HepG2 (cell line): ENCODE measurements around the gene TFCP2L1. TPM values are rescaled to one million over a fixed set of nuclear protein-coding genes. Genes with fewer than 3 reads are reported as not detected.

Source experiments
- ATAC-seq: fragments of 200-7000 bp; cut with Tn5 transposase; 3 replicates; pipeline ENCODE4 v1.9.1; 2020; ENCODE audit warnings: mild to moderate bottlenecking, moderate library complexity
- BruUV-seq: library from RNA; stranded (reverse); fragments of 400-500 nt; replicated peaks from 2 replicates; lab custom pipeline; 2021; lab: Mats Ljungman, UMichigan
- CTCF ChIA-PET: fragments of 300-600 bp; formaldehyde crosslinking; extraction: SDS; loops from one replicate; lab custom pipeline; 2021; ENCODE audit warnings: low total read pairs, inconsistent platforms, low intra/inter-chr PET ratio; lab: Yijun Ruan, JAX
- POLR2A ChIA-PET: fragments of 350-600 bp; sonication (Branson Sonifier 250); formaldehyde crosslinking; loops from one replicate; lab custom pipeline; 2020; ENCODE audit warnings: antibody characterized with exemption, inconsistent platforms; lab: Yijun Ruan, JAX
- DNase-seq: peaks from one replicate; pipeline ENCODE4 v3.0.0-alpha.2; 2015; ENCODE audit warnings: low spot score
- FAIRE-seq: peaks from 3 replicates; lab custom pipeline; 2011; peaks lifted over from hg19 to GRCh38; lab: Jason Lieb, UNC
- H2AFZ ChIP-seq: one replicate; pipeline ENCODE4 v1.6.1; 2011; ENCODE audit warnings: low read length, inconsistent platforms
- H3K27ac ChIP-seq: fragments of 300-600 bp; 3 replicates; pipeline ENCODE4 v1.8.0; 2011; ENCODE audit warnings: mixed run types, mild to moderate bottlenecking, mixed read lengths, low read length, inconsistent platforms; ENCODE audit not compliant: insufficient read depth; ENCODE audit errors: extremely low read length
- H3K27me3 ChIP-seq, 2 experiments: fragments of 200-600 bp in 1 of 2; 2 replicates in 1 of 2; 3 replicates in 1 of 2; pipeline versions ENCODE4 v1.6.0 to v1.8.0; 2011; ENCODE audit warnings: low read length in 2 of 2, mild to moderate bottlenecking in 2 of 2, moderate library complexity in 2 of 2, inconsistent platforms in 1 of 2; ENCODE audit not compliant: insufficient read depth in 2 of 2, control insufficient read depth in 1 of 2
- H3K36me3 ChIP-seq, 2 experiments: fragments of 200-600 bp in 1 of 2; replicated peaks in 1 of 2; 2 replicates in 1 of 2; 3 replicates in 1 of 2; pipeline versions ENCODE4 v1.5.1 to v1.8.0; 2011; ENCODE audit warnings: low read length in 2 of 2, inconsistent platforms in 1 of 2; ENCODE audit not compliant: insufficient read depth in 2 of 2, control insufficient read depth in 1 of 2
- H3K4me1 ChIP-seq: 2 replicates; pipeline ENCODE4 v1.5.1; 2012; ENCODE audit warnings: low read length, inconsistent platforms; ENCODE audit not compliant: insufficient read depth
- H3K4me2 ChIP-seq: 2 replicates; pipeline ENCODE4 v1.6.0; 2011; ENCODE audit warnings: low read depth, low read length, inconsistent platforms
- H3K4me3 ChIP-seq, 3 experiments: fragments of 200-600 bp in 1 of 3; sonication (generic), shearing (Covaris generic) in 1 of 3; replicated peaks in 1 of 3; 2 replicates each; pipeline ENCODE4 v1.5.1; 2011 to 2016; ENCODE audit warnings: low read length in 3 of 3, inconsistent platforms in 2 of 3, low read depth in 2 of 3, mild to moderate bottlenecking in 2 of 3, control low read depth in 1 of 3, mixed read lengths in 1 of 3; ENCODE audit not compliant: insufficient read depth in 1 of 3
- H3K79me2 ChIP-seq: one replicate; pipeline ENCODE4 v1.6.1; 2011; ENCODE audit warnings: low read length, inconsistent platforms; ENCODE audit not compliant: insufficient read depth
- H3K9ac ChIP-seq: 2 replicates; pipeline ENCODE4 v1.6.0; 2011; ENCODE audit warnings: mild to moderate bottlenecking, low read depth, low read length, inconsistent platforms; ENCODE audit not compliant: insufficient read depth
- H3K9me3 ChIP-seq: 2 replicates; pipeline ENCODE4 v1.5.1; 2012; ENCODE audit warnings: mild to moderate bottlenecking, low read length
- H4K20me1 ChIP-seq: 2 replicates; pipeline ENCODE4 v1.6.0; 2011; ENCODE audit warnings: inconsistent platforms, mild to moderate bottlenecking, low read length, moderate library complexity; ENCODE audit not compliant: insufficient read depth
- FOSL1 ChIP-seq: sonication (generic); formaldehyde crosslinking; IDR thresholded peaks from 2 replicates; pipeline ENCODE4 v1.9.0; 2021; ENCODE audit warnings: missing genetic modification reagents, borderline replicate concordance
- GLI4 ChIP-seq: sonication (generic); formaldehyde crosslinking; IDR thresholded peaks from 2 replicates; pipeline ENCODE4 v1.5.1; 2020; ENCODE audit warnings: missing genetic modification reagents, mild to moderate bottlenecking, moderate library complexity, borderline replicate concordance
- HNRNPH1 ChIP-seq: fragments of 200-400 bp; formaldehyde crosslinking; optimal IDR thresholded peaks from 2 replicates; pipeline ENCODE3; 2017; ENCODE audit warnings: mild to moderate bottlenecking, low read depth, low read length
- JUN ChIP-seq: sonication (generic); formaldehyde crosslinking; IDR thresholded peaks from 2 replicates; pipeline ENCODE4 v1.4.0; 2020; ENCODE audit warnings: mild to moderate bottlenecking, missing genetic modification reagents
- KDM1A ChIP-seq: IDR thresholded peaks from 2 replicates; pipeline ENCODE4 v1.6.1; 2016; ENCODE audit warnings: missing compliant biosample characterization
- KLF15 ChIP-seq: sonication (generic); formaldehyde crosslinking; IDR thresholded peaks from 2 replicates; pipeline ENCODE4 v1.8.1; 2023; ENCODE audit warnings: borderline replicate concordance, mild to moderate bottlenecking, inconsistent platforms, missing genetic modification reagents, mixed read lengths
- MTA3 ChIP-seq: sonication (generic); formaldehyde crosslinking; IDR thresholded peaks from 2 replicates; pipeline ENCODE4 v1.4.0; 2020; ENCODE audit warnings: missing genetic modification reagents
- SP5 ChIP-seq: IDR thresholded peaks from 2 replicates; pipeline ENCODE4 v1.6.1; 2016; ENCODE audit warnings: low read depth, borderline replicate concordance
- ZFP62 ChIP-seq: sonication (generic); formaldehyde crosslinking; IDR thresholded peaks from 2 replicates; pipeline ENCODE4 v1.4.0; 2020; ENCODE audit warnings: missing genetic modification reagents
- ZNF678 ChIP-seq: sonication (generic); formaldehyde crosslinking; IDR thresholded peaks from 2 replicates; pipeline ENCODE4 v1.4.0; 2020; ENCODE audit warnings: mild to moderate bottlenecking, missing genetic modification reagents
- WGBS: methylation state at CpG from one replicate; pipeline ENCODE4 v1.1.6; 2017; ENCODE audit warnings: low lambda C conversion rate; 5-methylcytosine and 5-hydroxymethylcytosine counted together
- in situ Hi-C: cut with HindIII; loops from 2 replicates; pipeline ENCODE4 v1.10.0; 2017; ENCODE audit warnings: low pct_unique_long_range_greater_than_20kb; ENCODE audit not compliant: extremely low pct_ligation_motif_present
- intact Hi-C: fragments of 100-400 bp; cut with micrococcal nuclease; formaldehyde crosslinking; loops from one replicate; pipeline ENCODE4 v1.10.0; 2022; ENCODE audit not compliant: unreplicated experiment
- polyA plus RNA-seq, 8 experiments: library from polyadenylated mRNA; depleted of rRNA in 3 of 8; stranded (reverse) in 7 of 8; unstranded in 1 of 8; fragments of >200 nt; fragmentation: Illumina TruSeq in 4 of 8; extraction: Trizol in 4 of 8; gene quantifications; 2 replicates each; pipeline versions ENCODE4 v1.2.1 to v1.2.3, GENCODE V29; 2011 to 2016; ENCODE audit warnings: low read depth in 4 of 8, missing spikeins in 1 of 8, mixed read lengths in 1 of 8; ENCODE audit not compliant: insufficient read depth in 1 of 8
- total RNA-seq, 5 experiments: library from RNA; depleted of rRNA; stranded (reverse); fragments of >200 nt; fragmentation: Illumina TruSeq; extraction: Trizol; gene quantifications; 2 replicates each; pipeline ENCODE4 v1.2.3, GENCODE V29; 2016; ENCODE audit warnings: low read depth in 1 of 5
- TF ChIP-seq, protein P1 (sequence below): sonication (generic); formaldehyde crosslinking; IDR thresholded peaks from 2 replicates; pipeline ENCODE4 v1.4.0; 2020; ENCODE audit warnings: missing genetic modification reagents, borderline replicate concordance
- TF ChIP-seq, protein P2 (sequence below): sonication (generic); formaldehyde crosslinking; IDR thresholded peaks from 2 replicates; pipeline ENCODE4 v1.5.0; 2020; ENCODE audit warnings: missing genetic modification reagents
- TF ChIP-seq, protein P3 (sequence below): sonication (generic); formaldehyde crosslinking; IDR thresholded peaks from 2 replicates; pipeline ENCODE4 v1.4.0; 2020; ENCODE audit warnings: missing genetic modification reagents, mild to moderate bottlenecking, borderline replicate concordance
- TF ChIP-seq, protein P4 (sequence below): sonication (generic); formaldehyde crosslinking; IDR thresholded peaks from 2 replicates; pipeline ENCODE4 v1.8.1; 2022; ENCODE audit warnings: mild to moderate bottlenecking, missing genetic modification reagents
- TF ChIP-seq, protein P5 (sequence below): sonication (generic); formaldehyde crosslinking; IDR thresholded peaks from 2 replicates; pipeline ENCODE4 v1.8.0; 2022; ENCODE audit warnings: mild to moderate bottlenecking, missing genetic modification reagents, moderate library complexity

TFCP2L1 gene
- total and polyA plus RNA-seq, 2 of the 13 experiments (the other 11 are each of a cell fraction or from before 2014, with no cell fraction given), result under 0.01 TPM; not detected in 1

DNA sequence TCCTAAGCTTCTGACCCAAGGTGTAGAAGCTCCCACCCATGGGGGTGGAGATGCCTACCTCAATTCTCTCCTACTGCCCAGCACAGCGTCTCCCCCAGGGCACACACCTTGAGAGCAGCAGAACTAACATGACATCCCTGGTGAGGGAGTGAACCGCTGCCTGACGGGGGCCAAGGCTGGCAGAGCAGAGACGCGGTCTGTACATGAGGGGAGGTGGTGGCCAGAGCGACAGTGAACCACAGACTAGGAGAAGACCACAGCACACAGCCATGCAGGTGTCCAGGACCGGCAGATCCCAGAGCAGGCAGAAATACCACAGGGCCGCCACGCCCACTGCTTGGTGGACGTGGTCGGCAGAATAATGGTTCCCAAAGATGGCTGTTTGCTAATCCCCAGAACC lies 40.4 kb downstream of the TFCP2L1 start:
- Histone ChIP-seq H3K9me3 (no peaks in the 10 kb centered on the region), H3K4me1 (no peaks in the 10 kb centered on the region), H3K36me3 (no peaks in the 10 kb centered on the region), H3K4me3 (no peak overlapping the region), H3K27ac (no peak overlapping the region), H3K79me2 (no peaks in the 10 kb centered on the region), H3K9ac (no peak overlapping the region), H2AFZ (no peak overlapping the region), H3K4me2 (no peak overlapping the region), H4K20me1 (no peaks in the 10 kb centered on the region), H3K27me3 (peaks cover 15 to 90% of the 10 kb centered on the region in 2 experiments; a peak in 4 of 5 replicates)
- ATAC-seq, result no peak; the same call in 2 of the 3 replicates
- no TSS peak for BruUV-seq
- POLR2A ChIA-PET, result no interaction called here
- TF ChIP-seq GLI4 (no peak), KLF15 (no peak), MTA3 (CRISPR knock-in tag) (no peak), KDM1A (no peak), JUN (CRISPR knock-in tag) (no peak), FOSL1 (CRISPR knock-in tag) (no peak), HNRNPH1 (no peak), SP5 (CRISPR knock-in tag) (no peak), ZNF678 (CRISPR knock-in tag) (no peak), ZFP62 (CRISPR knock-in tag) (no peak)
- TF ChIP-seq, protein P1, sequence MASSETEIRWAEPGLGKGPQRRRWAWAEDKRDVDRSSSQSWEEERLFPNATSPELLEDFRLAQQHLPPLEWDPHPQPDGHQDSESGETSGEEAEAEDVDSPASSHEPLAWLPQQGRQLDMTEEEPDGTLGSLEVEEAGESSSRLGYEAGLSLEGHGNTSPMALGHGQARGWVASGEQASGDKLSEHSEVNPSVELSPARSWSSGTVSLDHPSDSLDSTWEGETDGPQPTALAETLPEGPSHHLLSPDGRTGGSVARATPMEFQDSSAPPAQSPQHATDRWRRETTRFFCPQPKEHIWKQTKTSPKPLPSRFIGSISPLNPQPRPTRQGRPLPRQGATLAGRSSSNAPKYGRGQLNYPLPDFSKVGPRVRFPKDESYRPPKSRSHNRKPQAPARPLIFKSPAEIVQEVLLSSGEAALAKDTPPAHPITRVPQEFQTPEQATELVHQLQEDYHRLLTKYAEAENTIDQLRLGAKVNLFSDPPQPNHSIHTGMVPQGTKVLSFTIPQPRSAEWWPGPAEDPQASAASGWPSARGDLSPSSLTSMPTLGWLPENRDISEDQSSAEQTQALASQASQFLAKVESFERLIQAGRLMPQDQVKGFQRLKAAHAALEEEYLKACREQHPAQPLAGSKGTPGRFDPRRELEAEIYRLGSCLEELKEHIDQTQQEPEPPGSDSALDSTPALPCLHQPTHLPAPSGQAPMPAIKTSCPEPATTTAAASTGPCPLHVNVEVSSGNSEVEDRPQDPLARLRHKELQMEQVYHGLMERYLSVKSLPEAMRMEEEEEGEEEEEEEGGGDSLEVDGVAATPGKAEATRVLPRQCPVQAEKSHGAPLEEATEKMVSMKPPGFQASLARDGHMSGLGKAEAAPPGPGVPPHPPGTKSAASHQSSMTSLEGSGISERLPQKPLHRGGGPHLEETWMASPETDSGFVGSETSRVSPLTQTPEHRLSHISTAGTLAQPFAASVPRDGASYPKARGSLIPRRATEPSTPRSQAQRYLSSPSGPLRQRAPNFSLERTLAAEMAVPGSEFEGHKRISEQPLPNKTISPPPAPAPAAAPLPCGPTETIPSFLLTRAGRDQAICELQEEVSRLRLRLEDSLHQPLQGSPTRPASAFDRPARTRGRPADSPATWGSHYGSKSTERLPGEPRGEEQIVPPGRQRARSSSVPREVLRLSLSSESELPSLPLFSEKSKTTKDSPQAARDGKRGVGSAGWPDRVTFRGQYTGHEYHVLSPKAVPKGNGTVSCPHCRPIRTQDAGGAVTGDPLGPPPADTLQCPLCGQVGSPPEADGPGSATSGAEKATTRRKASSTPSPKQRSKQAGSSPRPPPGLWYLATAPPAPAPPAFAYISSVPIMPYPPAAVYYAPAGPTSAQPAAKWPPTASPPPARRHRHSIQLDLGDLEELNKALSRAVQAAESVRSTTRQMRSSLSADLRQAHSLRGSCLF, result no peak
- TF ChIP-seq, protein P2, sequence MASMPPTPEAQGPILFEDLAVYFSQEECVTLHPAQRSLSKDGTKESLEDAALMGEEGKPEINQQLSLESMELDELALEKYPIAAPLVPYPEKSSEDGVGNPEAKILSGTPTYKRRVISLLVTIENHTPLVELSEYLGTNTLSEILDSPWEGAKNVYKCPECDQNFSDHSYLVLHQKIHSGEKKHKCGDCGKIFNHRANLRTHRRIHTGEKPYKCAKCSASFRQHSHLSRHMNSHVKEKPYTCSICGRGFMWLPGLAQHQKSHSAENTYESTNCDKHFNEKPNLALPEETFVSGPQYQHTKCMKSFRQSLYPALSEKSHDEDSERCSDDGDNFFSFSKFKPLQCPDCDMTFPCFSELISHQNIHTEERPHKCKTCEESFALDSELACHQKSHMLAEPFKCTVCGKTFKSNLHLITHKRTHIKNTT (CRISPR knock-in tag), result no peak
- TF ChIP-seq, protein P3, sequence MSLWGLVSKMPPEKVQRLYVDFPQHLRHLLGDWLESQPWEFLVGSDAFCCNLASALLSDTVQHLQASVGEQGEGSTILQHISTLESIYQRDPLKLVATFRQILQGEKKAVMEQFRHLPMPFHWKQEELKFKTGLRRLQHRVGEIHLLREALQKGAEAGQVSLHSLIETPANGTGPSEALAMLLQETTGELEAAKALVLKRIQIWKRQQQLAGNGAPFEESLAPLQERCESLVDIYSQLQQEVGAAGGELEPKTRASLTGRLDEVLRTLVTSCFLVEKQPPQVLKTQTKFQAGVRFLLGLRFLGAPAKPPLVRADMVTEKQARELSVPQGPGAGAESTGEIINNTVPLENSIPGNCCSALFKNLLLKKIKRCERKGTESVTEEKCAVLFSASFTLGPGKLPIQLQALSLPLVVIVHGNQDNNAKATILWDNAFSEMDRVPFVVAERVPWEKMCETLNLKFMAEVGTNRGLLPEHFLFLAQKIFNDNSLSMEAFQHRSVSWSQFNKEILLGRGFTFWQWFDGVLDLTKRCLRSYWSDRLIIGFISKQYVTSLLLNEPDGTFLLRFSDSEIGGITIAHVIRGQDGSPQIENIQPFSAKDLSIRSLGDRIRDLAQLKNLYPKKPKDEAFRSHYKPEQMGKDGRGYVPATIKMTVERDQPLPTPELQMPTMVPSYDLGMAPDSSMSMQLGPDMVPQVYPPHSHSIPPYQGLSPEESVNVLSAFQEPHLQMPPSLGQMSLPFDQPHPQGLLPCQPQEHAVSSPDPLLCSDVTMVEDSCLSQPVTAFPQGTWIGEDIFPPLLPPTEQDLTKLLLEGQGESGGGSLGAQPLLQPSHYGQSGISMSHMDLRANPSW (CRISPR knock-in tag), result no peak
- TF ChIP-seq, protein P4, sequence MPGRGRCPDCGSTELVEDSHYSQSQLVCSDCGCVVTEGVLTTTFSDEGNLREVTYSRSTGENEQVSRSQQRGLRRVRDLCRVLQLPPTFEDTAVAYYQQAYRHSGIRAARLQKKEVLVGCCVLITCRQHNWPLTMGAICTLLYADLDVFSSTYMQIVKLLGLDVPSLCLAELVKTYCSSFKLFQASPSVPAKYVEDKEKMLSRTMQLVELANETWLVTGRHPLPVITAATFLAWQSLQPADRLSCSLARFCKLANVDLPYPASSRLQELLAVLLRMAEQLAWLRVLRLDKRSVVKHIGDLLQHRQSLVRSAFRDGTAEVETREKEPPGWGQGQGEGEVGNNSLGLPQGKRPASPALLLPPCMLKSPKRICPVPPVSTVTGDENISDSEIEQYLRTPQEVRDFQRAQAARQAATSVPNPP (CRISPR knock-in tag), result no peak
- TF ChIP-seq, protein P5, sequence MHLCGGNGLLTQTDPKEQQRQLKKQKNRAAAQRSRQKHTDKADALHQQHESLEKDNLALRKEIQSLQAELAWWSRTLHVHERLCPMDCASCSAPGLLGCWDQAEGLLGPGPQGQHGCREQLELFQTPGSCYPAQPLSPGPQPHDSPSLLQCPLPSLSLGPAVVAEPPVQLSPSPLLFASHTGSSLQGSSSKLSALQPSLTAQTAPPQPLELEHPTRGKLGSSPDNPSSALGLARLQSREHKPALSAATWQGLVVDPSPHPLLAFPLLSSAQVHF, result no peak
- CTCF ChIA-PET, result no interaction called here
- FAIRE-seq, result no peak
- 29% methylated on average over 11 of the region's 11 CpGs for WGBS
- DNase-seq, result no peak
- in situ Hi-C loops, result no loop called here
- intact Hi-C loops, result no loop called here
